ENCODE data around the gene COX7C. TPM values are rescaled to one million over a fixed set of nuclear protein-coding genes. Genes with fewer than 3 reads are reported as not detected.
"Not testable (repeated sequence)": the region's sequence is repeated elsewhere in the genome, so short reads cannot be mapped to it uniquely, and the experiment has no call there.

Gene COX7C
- total RNA-seq, 2 experiments from 2014 or later, result 460 to 487 TPM

GRCh38 chr5:86625148-86625547, 7.4 kb downstream of the COX7C start:
- peaks cover 27% of the 10 kb centered on the region for H3K36me3 Mint-ChIP-seq (ENCODE audit: low read depth)
- H3K27ac Mint-ChIP-seq, result no peak overlapping the region
- ATAC-seq (no peak), DNase-seq (no peak)
- no peak overlapping the region for H3K4me3 Mint-ChIP-seq
- POLR2A ChIA-PET, result no interaction called here
- no peaks in the 10 kb centered on the region for H3K9me3 Mint-ChIP-seq (ENCODE audit: insufficient read depth)
- CTCF ChIA-PET, result no interaction called here
- peaks cover 9% of the 10 kb centered on the region for H3K27me3 Mint-ChIP-seq (ENCODE audit: low read depth)
- peaks cover 1% of the 10 kb centered on the region for H3K4me1 Mint-ChIP-seq (ENCODE audit: low read depth)

GRCh38 chr5:86626149-86626548, 8.4 kb downstream of the COX7C start:
- ATAC-seq (no peak), DNase-seq (no peak)
- H3K4me3 Mint-ChIP-seq, result no peak overlapping the region
- H3K36me3 Mint-ChIP-seq (ENCODE audit: low read depth), result peaks cover 17% of the 10 kb centered on the region
- no peaks in the 10 kb centered on the region for H3K9me3 Mint-ChIP-seq (ENCODE audit: insufficient read depth)
- ChIA-PET CTCF (no interaction called here), POLR2A (no interaction called here)
- H3K27me3 Mint-ChIP-seq (ENCODE audit: low read depth), result peaks cover 9% of the 10 kb centered on the region
- H3K4me1 Mint-ChIP-seq (ENCODE audit: low read depth), result no peaks in the 10 kb centered on the region
- no peak overlapping the region for H3K27ac Mint-ChIP-seq

GRCh38 chr5:86631165-86631564, 13.4 kb downstream of the COX7C start:
- peaks cover 9% of the 10 kb centered on the region for H3K27me3 Mint-ChIP-seq (ENCODE audit: low read depth)
- POLR2A ChIA-PET, result no interaction called here

GRCh38 chr5:86640998-86641397, 23.3 kb downstream of the COX7C start:
- ChIA-PET POLR2A (no interaction called here), CTCF (no interaction called here)
- peaks cover 12% of the 10 kb centered on the region for H3K27me3 Mint-ChIP-seq (ENCODE audit: low read depth)
- ATAC-seq (no peak), DNase-seq (no peak)
- no peaks in the 10 kb centered on the region for H3K36me3 Mint-ChIP-seq (ENCODE audit: low read depth)
- H3K9me3 Mint-ChIP-seq (ENCODE audit: insufficient read depth), result no peaks in the 10 kb centered on the region
- H3K4me3 Mint-ChIP-seq, result no peak overlapping the region
- H3K27ac Mint-ChIP-seq, result no peak overlapping the region
- H3K4me1 Mint-ChIP-seq (ENCODE audit: low read depth), result no peaks in the 10 kb centered on the region

More at GRCh38 chr5:86631165-86631564, 13.4 kb downstream of the COX7C start:
- no peak for ATAC-seq
- Mint-ChIP-seq H3K4me3 (no peak overlapping the region), H3K9me3 (ENCODE audit: insufficient read depth) (no peaks in the 10 kb centered on the region), H3K27ac (no peak overlapping the region), H3K36me3 (ENCODE audit: low read depth) (no peaks in the 10 kb centered on the region), H3K4me1 (ENCODE audit: low read depth) (no peaks in the 10 kb centered on the region)
- CTCF ChIA-PET, result no interaction called here
- no peak for DNase-seq

- Mint-ChIP-seq H3K9me3 (ENCODE audit: insufficient read depth) (no peaks in the 10 kb centered on the region), H3K36me3 (ENCODE audit: low read depth) (no peaks in the 10 kb centered on the region), H3K27me3 (ENCODE audit: low read depth) (peaks cover 5% of the 10 kb centered on the region), H3K4me1 (ENCODE audit: low read depth) (no peaks in the 10 kb centered on the region), H3K4me3 (no peak overlapping the region), H3K27ac (no peak overlapping the region)
- POLR2A ChIA-PET, result no interaction called here
- ATAC-seq (no peak), DNase-seq (no peak)
- CTCF ChIA-PET, result no interaction called here
These were observed 27.1 kb downstream of the COX7C start for GRCh38 chr5:86644843-86645242.

GRCh38 chr5:86645885-86646284, 28.1 kb downstream of the COX7C start:
- peaks cover 5% of the 10 kb centered on the region for H3K27me3 Mint-ChIP-seq (ENCODE audit: low read depth)
- H3K36me3 Mint-ChIP-seq (ENCODE audit: low read depth), result no peaks in the 10 kb centered on the region
- no peak overlapping the region for H3K27ac Mint-ChIP-seq
- H3K9me3 Mint-ChIP-seq (ENCODE audit: insufficient read depth), result no peaks in the 10 kb centered on the region
- CTCF ChIA-PET, result no interaction called here
- H3K4me1 Mint-ChIP-seq (ENCODE audit: low read depth), result no peaks in the 10 kb centered on the region
- DNase-seq, result no peak
- POLR2A ChIA-PET, result no interaction called here
- ATAC-seq, result no peak
- no peak overlapping the region for H3K4me3 Mint-ChIP-seq

GRCh38 chr5:86646671-86647070, 28.9 kb downstream of the COX7C start:
- H3K27ac Mint-ChIP-seq, result no peak overlapping the region
- H3K9me3 Mint-ChIP-seq (ENCODE audit: insufficient read depth), result no peaks in the 10 kb centered on the region
- ATAC-seq (no peak), DNase-seq (no peak)
- H3K4me3 Mint-ChIP-seq, result no peak overlapping the region
- no peaks in the 10 kb centered on the region for H3K36me3 Mint-ChIP-seq (ENCODE audit: low read depth)
- H3K4me1 Mint-ChIP-seq (ENCODE audit: low read depth), result no peaks in the 10 kb centered on the region
- CTCF ChIA-PET, result no interaction called here
- POLR2A ChIA-PET, result no interaction called here
- peaks cover 5% of the 10 kb centered on the region for H3K27me3 Mint-ChIP-seq (ENCODE audit: low read depth)

- H3K4me3 Mint-ChIP-seq, result no peak overlapping the region
- no peak for DNase-seq
- ChIA-PET POLR2A (no interaction called here), CTCF (no interaction called here)
- no peak for ATAC-seq
- no peak overlapping the region for H3K27ac Mint-ChIP-seq
- H3K36me3 Mint-ChIP-seq (ENCODE audit: low read depth), result no peaks in the 10 kb centered on the region
- no peaks in the 10 kb centered on the region for H3K4me1 Mint-ChIP-seq (ENCODE audit: low read depth)
- H3K27me3 Mint-ChIP-seq (ENCODE audit: low read depth), result peaks cover 5% of the 10 kb centered on the region
- no peaks in the 10 kb centered on the region for H3K9me3 Mint-ChIP-seq (ENCODE audit: insufficient read depth)
These were observed 32.2 kb downstream of the COX7C start for GRCh38 chr5:86649832-86650505.

GRCh38 chr5:86660771-86661170, 43.0 kb downstream of the COX7C start:
- CTCF ChIA-PET; ATAC-seq; H3K36me3 Mint-ChIP-seq (ENCODE audit: low read depth); POLR2A ChIA-PET; H3K27me3 Mint-ChIP-seq (ENCODE audit: low read depth); H3K4me3 Mint-ChIP-seq; DNase-seq; H3K9me3 Mint-ChIP-seq (ENCODE audit: insufficient read depth); H3K4me1 Mint-ChIP-seq (ENCODE audit: low read depth); H3K27ac Mint-ChIP-seq: not testable (repeated sequence)

GRCh38 chr5:86664173-86664572, 46.4 kb downstream of the COX7C start:
- no peak overlapping the region for H3K27ac Mint-ChIP-seq
- H3K9me3 Mint-ChIP-seq (ENCODE audit: insufficient read depth), result no peaks in the 10 kb centered on the region
- peaks cover 5% of the 10 kb centered on the region for H3K4me1 Mint-ChIP-seq (ENCODE audit: low read depth)
- H3K27me3 Mint-ChIP-seq (ENCODE audit: low read depth), result peaks cover 6% of the 10 kb centered on the region
- no peak overlapping the region for H3K4me3 Mint-ChIP-seq
- H3K36me3 Mint-ChIP-seq (ENCODE audit: low read depth), result no peaks in the 10 kb centered on the region
- ChIA-PET POLR2A (no interaction called here), CTCF (no interaction called here)
- no peak for ATAC-seq
- no peak for DNase-seq

GRCh38 chr5:86665984-86666760, 48.4 kb downstream of the COX7C start:
- H3K27me3 Mint-ChIP-seq (ENCODE audit: low read depth), result peaks cover 5% of the 10 kb centered on the region
- DNase-seq, result peak; percentile 42
- ChIA-PET POLR2A (no interaction called here), CTCF (no interaction called here)
- H3K36me3 Mint-ChIP-seq (ENCODE audit: low read depth), result no peaks in the 10 kb centered on the region
- no peaks in the 10 kb centered on the region for H3K9me3 Mint-ChIP-seq (ENCODE audit: insufficient read depth)
- peak overlapping the region; percentile 40 for H3K4me3 Mint-ChIP-seq
- H3K27ac Mint-ChIP-seq, result peak overlapping the region; percentile 68
- peak; percentile 47 for ATAC-seq
- H3K4me1 Mint-ChIP-seq (ENCODE audit: low read depth), result peaks cover 5% of the 10 kb centered on the region

- no peaks in the 10 kb centered on the region for H3K9me3 Mint-ChIP-seq (ENCODE audit: insufficient read depth)
- ChIA-PET POLR2A (no interaction called here), CTCF (interaction anchor here (1.0 kb wide), 1 partner anchor 10 kb away, joined by 3 read pairs; no protein-coding TSS in a partner anchor)
- peaks cover 5% of the 10 kb centered on the region for H3K4me1 Mint-ChIP-seq (ENCODE audit: low read depth)
- ATAC-seq (no peak), DNase-seq (no peak)
- H3K4me3 Mint-ChIP-seq, result no peak overlapping the region
- H3K36me3 Mint-ChIP-seq (ENCODE audit: low read depth), result no peaks in the 10 kb centered on the region
- no peak overlapping the region for H3K27ac Mint-ChIP-seq
- H3K27me3 Mint-ChIP-seq (ENCODE audit: low read depth), result peaks cover 4% of the 10 kb centered on the region
These were observed 49.2 kb downstream of the COX7C start for GRCh38 chr5:86666981-86667380.

Data from activated CD8-positive, alpha-beta T cell treated with anti-CD3 and anti-CD28 coated beads, Interleukin-2, amount 10 ng/mL, durations not matched to agents 7 days and 5 days (primary cell).